ENCODE data around the gene HMX2.
A peak's percentile ranks its signal among the peaks of the same experiment; 100 is the strongest.

HMX2 gene

DNA sequence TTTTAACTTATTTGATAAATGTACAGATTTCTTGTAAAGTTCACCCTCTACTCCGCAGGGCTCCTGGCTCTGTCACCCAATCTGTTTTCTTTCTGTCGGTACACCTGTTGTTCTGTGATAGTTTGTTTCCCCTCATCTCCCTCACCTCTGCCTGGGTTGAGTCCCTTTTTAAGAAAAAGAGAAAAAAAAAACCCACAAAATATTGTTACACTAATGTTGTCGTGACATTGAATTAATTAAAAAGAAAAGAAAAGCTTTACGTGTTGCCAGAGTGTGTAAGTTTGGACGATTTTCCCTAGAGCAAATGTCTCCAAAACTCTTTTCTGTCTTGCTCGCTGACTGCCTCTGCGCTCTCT, 8.8 kb upstream of the HMX2 start:
- DNase-seq (ENCODE audit: low spot score): no peak

DNA sequence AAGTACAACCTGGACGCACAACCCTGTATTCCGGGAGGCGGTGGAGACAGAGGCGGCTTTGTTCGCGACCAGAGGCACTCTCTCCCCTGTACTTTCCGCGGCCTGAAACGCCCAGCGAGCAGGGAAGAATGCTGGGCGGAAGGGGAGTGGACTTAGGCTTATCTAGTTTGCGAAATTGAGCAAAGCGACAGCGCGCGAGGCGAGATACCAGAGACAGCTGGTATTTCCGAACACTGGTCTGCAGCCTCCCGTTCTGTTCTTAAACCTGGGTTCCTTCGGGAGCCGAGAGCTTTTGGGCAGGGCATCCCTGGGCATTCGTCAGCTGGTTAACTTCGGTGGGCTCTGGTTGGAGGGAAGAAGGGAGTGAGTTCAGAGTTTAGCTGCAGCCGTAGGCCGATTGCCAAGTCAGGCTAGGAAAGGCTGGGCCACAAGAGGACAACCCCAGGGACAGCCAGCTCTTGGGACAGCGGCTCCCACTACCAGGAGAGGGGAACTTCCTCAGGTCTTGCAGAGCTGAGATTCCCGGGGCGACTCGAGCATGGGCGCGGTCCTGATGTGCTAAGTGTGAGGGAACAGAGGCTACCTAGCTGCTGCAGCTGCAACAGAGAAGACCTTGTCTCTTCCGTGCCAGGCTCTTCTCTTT, 8.3 kb upstream of the HMX2 start:
- DNase-seq (ENCODE audit: low spot score): peak; percentile 94

DNA sequence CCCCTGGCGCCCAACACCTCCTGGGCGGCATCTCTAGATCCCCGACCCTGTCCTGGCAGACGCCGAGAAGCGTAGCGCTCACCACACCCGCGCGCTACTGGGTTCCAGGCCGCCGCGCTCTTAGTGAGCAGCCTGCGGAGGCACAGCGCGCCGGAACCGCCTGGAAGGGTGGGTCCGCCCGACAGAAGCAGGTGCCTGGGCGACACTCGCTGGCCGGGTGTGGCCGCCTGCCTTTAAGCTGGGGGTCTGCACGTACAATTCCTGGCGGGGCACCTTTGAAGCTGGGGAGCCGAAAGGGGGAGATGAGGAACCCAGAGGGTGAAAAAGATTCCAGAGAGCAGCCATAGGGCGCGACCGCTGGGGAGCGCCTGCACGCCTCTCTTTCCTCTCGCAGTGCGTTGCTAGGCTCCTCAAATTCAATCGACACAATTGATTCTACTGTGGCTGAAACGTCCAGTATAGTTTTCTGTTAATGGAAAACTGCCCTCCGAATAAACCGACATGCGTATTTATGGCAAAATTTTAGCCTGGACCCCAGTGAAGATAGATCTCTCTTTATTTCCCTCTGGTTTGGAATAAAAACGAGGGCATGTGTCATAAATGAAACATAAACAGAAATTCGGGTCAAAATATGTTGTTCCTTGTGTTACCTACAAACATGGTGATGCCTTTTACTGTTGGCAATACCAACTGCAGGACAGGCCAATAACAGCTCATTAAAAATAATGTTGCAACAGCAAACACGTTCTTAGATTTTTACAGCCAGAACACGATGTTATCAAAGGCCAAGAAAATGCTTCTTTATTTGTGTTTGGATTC, 7.6 kb upstream of the HMX2 start:
- DNase-seq (ENCODE audit: low spot score): peak; percentile 56

DNA sequence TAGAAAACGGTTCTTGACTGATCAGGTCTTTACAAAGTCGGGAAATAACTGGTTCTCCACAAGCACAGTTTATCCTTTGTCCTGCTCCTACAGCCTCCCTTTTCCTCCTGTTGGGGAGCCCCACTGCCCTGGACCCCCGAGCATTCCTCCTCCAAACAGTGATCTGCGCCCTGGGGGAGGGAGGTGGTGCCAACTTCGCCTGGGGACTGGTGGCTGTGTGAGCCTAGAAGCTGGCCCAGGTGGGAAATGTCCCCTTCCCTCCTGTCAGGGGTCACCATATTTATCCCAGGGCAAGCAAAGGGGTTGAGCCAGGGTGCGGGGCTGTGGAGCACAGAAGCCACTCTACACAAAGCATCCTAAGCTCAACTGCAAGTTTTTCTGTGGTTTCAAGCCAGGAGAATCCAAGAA, 6.9 kb upstream of the HMX2 start:
- DNase-seq (ENCODE audit: low spot score): no peak

DNA sequence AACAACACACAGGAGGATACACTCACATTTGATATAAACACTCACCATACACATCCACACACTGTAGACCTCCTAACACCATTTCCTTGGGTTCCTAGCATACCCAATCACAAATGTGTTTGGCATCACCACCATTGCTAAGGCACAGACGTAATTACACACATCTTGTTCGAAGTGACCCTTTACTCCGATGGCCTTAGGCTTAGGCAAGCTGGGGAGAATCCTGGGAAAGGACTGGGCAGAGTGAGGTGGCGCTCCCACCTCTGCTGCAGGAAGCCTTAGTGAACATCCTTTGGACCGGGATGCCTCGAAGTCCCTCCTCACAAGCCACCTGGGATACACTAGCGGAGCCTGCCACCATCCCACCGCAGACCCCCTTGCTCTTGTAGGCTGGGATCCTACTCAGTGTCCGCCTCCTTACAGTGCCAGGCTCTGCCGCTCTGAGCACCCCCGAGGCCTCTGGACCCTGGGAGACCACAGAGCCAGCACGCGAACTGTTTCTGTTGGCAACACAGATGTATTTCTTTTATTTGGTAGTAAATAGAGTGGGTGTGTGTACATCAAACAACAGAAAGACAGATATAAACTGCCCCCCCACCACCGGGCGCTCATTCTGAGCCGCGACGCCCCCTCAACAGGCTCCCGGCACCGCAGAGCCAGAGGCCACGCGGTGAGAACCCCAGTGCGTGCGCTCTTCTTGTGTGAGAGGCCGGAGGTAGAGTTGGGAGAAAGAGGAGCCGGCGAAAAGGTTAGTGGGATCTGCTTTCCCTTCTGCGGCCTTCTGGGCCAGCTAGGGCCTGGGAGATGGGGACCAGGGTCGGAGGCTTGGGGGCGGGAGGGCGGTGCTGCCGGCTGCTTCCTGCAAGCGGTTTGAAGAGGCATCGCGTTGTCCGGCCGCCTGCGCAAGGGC, 5.9 kb upstream of the HMX2 start:
- no peak for DNase-seq (ENCODE audit: low spot score)

DNA sequence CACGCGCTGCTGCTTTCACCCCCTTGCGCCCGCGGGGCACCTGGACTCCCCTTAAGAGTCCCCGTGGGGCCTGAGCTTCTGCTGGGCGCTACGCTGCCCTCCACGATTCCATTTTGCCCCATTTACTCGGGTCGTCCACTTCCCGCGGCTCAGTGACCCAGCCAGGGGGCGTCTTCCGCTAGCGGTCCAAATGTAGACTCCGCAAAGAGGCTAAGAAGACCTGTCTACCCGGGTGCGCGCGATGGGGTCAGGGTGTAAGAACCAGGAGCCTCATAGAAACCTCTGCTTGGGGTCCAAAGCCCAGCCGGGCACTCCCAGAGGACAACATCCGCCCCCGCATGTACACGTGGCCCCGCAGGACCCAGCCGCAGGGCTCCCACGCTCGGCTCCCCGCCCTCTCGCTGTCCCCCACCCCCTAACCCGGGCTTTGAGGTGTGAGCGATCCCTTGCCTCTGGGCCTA, 5.2 kb upstream of the HMX2 start:
- DNase-seq (ENCODE audit: low spot score): no peak

DNA sequence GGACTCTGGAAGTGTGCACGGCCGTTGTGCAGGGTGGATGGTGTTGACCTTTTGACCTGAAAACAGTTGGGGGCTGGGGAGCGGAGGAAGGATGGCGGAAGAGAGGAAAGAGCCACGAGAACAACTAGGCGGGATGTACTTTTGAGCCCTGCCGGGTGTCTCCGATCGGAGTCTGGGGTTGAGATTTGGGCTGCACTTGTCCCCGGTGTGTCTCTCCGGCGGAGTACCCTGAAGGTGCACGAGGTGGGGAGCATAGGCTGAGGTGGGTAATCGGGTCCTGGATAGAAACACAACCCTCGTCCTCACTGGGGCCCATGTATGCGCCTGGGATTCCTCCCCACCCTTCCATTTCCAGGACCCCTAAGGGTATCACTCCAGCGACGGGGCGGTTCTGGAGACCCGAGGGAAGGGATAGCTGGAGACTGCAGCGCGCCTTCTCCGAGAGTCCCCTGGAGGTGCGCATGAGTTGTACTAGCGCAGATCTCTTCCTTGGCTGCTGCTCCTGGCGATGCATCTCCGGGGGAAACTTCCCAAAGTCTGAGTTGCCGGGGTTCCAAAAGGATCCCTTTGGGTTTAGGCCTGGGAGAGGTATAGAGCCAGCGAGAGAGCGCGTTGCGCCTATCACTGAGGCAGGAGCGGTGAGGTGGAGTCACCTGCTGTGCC, 4.6 kb upstream of the HMX2 start:
- no peak for DNase-seq (ENCODE audit: low spot score)

DNA sequence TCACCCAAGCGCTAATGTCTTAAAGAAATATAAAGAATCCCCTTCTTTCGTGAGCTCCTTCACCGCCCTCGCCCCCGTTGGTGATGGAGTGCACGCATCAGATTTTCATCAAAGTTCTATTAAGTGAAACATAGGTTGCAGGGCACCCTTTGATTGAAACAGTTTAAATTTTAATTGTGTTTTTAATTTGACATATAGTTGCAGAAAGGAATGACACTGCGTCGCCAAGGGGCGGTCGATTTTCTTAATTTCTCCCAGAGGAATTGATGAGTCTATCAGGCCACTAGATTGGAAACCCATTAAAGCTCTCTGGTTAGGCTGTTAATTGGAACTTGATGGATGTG, 4.1 kb upstream of the HMX2 start:
- DNase-seq (ENCODE audit: low spot score): no peak

DNA sequence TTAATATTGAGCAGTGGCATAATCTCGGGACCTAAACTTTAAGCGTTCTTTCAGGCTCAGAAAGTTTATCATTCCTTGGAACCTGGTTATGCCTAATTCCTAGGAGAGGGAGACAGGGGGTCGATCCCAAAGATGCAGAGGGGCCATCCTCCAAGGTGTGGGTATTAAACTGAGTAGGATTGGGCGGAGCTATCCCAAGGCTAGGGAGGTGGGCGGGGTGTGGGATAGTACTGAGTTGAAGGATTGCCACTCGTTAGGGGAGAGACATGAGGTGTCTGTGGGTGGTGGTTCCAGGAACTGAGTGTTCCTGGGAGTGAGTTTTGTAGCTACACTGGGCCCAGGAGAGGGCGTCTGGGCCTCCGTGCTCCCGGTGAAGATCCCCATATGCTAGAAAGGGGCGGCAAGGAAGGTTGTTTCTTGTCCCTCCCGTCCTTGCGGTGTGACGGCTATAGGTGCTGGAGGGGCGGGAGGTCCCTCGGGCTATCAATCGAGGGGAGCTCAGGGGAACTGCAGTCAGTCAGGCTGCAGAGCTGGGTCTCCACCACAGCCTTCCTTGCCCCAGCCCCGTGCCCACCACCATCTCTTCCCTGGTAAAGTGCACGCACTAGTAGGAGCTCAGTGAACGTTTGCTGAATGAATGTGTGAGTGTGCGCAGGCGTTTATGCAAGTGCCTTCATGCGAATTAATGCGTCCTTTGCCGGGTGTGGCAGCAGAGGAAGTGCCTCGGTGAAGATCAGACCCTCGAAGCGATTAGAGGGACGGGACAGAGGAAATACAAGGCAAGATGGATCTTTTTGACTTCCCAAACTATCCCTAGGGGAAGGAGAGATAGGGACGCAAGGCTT, 3.0 kb upstream of the HMX2 start:
- DNase-seq (ENCODE audit: low spot score): no peak

DNA sequence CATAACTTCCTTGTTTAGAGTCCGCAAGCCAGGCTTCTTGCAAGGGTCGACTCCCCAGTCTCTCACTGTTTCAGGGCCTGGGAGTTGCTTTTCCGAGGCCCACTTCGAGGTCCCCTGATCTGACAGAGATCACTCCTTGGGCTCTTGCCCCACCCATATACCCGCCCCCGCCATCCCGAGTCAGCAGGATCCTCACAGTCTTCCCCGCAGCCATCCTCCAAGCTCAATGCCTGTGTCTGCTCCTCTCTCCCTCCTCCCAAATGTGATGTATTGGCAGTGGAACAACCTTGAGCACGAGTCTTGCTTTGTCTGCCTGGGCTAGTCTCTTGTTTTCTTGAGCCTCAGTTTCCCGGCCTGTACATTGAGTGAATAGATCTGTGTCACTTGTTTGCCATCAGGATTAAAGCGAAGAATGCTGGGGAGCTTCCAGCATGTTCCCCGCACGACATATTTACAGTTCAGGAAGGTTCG, 2.4 kb upstream of the HMX2 start:
- no peak for DNase-seq (ENCODE audit: low spot score)

DNA sequence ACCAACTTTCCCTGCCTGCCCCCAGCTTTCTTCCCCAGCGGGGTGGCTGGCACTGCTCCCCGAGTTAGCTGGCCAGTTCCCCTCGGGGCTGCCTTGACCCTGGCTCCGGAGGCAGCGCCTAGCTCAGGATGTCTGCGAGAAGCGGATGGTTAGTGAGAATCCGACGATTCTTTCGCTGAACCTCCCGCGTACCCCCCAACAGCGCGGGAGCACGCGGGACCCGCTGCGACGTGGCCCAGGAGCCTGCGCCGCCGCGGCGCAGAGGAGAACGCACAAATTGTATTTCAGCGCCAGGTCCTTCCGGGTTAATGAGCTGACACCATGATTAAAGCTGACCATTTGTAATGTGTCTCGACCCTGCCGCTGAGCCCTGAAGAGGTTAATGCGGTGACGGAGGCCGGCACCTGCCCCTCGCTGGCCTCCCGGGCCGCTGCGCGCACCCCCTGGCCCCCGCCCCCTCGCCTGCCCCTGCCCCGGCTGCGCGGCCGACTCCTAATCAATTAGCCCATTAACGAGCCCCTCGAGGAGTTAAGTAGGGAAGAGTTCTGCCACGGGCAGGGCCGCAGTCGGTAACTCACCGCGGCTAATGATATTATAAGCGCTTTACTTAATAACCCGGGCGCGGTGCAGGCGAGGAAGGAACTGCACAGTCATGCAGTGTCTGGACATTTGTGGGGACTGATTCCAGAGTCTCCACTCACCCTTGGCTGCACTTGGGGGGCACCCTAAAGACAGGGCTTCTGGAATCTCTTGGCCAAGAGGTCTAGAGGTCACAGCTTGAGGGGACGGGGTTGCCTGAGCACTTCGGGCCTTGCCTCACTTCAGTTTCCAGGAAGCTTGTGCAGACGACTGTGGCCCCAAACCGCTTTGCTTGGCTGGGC, 1.7 kb upstream of the HMX2 start:
- no peak for DNase-seq (ENCODE audit: low spot score)

DNA sequence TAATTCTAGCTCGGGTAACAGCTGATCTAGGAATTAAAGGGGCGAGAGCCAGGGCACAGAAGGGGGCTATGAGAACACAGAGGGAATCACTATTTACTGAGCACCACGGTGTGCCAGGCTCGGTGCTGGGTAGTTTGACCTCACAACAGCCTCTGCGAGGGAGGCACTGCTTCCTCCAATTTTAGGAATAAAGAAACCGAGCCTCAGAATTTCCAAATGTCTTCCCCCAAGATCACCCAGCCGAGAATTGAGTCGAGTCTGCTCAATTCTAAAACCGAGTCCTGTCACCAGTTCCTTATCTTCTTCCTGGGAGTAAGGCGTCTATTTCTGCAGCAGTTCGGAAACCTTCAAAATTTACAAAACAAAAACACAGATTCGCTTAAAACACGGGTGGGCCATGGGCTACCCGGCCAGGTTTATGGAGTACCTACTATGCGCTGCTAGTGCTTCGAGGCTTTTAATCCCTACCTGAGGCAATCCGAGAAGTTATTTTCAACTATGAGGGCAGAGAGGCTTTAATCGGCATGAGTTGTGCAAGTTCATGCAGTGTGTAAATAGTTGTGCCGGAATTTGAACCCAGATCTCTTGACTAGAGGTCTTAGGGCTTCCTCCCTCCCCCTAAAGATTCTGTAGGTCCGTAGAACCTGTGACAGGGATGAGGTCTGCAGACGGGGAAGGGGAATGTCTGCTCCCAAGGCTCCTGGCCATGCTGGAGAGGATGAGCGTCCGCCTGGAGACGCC, 872 bp upstream of the HMX2 start:
- DNase-seq (ENCODE audit: low spot score): no peak

DNA sequence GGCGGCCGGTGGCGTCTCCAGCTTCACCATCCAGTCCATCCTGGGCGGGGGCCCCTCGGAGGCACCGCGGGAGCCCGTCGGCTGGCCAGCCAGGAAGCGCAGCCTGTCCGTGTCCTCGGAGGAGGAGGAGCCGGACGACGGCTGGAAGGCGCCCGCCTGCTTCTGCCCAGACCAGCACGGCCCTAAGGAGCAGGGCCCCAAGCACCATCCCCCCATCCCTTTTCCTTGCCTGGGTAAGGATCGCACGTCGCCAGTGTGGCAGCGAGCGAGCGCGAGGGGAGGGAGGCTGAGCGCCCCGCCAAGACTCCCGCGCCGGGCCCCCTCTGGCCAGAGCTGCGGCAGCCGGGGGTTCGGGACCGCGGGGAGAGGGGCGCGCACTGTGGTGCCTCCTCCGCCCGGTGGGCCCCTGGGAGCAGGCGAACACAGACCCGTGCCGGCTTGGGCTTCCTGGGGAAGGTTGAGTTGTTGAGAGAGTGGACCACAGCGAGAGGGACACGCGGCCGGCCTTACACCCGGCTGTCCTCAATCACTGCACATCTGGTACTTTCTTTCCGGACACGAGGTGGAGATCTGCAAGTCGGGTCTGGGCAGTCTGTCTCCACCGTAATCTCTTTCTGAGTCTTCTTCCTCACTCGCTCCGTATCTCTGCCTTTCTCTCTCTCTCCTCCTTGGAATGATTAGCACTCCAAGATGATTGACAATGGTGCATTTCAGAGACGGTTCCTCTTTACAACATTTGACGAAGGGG, 652 bp downstream of the HMX2 start:
- DNase-seq (ENCODE audit: low spot score): no peak

DNA sequence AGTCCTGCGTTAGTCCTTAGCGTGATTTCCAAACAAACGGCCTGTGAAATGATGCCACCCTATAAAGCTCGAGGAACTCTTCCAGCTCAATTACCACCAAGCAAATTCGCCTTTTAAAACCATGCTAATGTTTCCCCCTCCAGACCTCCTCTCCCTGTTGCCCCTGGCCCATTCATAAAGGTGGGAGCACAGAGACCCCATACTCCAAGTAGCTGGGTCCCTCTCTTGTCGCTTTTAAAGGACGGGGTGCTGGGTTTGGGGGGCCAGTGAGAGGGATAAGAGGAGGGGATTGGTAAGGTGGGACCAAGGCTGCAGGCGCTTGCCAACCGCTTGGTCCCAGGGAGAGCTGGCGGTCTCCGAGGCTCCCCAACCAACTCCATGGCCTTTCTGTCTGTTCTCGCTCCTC, 1.2 kb downstream of the HMX2 start:
- DNase-seq (ENCODE audit: low spot score): no peak

DNA sequence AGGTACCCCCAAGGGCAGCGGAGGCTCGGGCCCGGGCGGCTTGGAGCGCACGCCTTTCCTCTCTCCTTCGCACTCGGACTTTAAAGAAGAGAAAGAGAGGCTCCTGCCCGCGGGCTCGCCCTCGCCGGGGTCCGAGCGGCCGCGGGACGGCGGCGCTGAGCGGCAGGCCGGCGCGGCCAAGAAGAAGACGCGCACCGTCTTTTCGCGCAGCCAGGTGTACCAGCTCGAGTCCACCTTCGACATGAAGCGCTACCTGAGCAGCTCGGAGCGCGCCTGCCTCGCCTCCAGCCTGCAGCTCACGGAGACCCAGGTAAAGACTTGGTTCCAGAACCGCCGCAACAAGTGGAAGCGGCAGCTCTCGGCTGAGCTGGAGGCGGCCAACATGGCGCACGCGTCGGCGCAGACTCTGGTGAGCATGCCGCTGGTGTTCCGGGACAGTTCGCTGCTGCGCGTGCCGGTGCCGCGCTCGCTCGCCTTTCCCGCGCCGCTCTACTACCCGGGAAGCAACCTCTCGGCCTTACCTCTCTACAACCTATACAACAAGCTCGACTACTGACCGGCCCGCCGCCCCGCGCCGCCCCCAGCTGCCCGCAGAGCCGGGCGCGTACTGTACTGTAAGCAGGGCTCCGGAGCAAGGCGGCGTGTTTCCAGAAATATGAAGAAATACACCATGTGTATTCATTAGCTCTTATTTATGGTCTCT, 1.8 kb downstream of the HMX2 start:
- no peak for DNase-seq (ENCODE audit: low spot score)

DNA sequence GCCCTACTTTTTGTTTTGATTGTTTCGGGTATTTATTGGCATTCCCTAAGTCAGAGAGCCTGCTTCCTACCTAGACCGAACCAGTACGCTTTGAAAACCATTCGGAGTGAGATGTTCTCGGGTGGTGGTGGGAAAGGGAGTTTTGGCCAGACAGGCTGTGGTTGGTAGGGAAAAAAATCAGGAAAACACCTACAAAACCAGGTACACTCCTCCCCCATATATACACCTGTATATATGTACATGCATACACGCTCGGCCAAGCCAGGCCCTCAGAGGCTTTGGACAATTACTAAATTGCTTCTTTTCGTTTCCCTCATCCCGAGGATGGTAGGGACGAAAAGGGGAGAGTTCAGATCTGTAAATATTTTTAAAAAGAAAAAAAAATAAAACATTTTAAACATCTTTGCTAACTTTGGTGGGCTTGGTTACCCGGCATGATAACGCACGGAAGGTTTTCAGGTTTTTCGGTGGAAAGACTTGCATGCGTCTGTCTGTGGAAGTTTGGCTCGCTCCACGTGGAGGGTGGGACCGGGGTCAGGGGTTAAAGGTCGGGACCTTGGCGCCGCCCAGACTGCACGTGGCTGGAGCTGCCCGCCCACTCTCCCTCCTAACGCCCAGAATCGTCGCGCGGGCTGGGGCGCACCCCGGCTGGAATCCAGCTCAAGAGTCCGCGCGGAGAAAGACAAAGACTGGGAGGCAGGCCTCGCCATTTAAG, 2.5 kb downstream of the HMX2 start:
- no peak for DNase-seq (ENCODE audit: low spot score)

DNA sequence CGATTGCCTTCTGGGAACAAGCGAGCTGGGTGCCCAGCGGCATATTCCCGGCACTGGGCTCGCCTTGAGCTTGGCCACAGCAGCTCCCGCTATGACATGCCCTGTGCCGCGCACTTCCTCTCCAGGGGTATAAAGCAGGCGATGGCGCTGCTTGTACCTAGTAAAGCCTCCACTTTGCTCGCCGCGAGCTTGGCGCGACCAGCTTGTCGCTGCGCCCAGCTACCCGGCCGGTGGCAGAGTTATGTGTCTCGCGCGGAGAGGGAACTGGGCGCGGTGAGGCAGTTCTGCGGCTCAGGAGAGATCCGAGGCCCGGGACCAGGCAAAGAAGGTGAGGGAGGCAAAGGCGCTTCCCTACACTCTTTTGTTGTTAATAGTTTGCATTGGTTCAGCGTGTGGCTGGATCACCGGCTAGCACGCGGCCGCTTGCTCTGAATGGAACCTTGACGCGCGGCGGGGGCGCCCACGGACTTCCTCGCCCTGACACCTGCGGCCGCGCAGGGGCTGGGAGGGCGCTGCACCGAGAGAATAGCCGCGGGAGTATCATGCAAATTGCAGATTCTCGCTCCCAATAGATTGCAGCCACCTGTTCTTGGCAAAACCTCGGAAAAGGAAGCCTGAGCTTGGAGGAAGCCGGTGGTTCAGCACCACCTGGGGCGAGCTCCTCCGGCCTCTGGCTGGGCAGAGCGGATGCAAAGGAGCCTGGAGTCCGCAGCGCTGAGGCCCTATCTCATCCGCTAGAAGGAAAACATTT, 3.2 kb downstream of the HMX2 start:
- DNase-seq (ENCODE audit: low spot score): no peak

Data from SW480 (cell line).